Activated CD4-positive, alpha-beta T cell treated with anti-CD3 and anti-CD28 coated beads, Interleukin-10, Interleukin-2, amounts not matched to agents 100 ng/mL and 50 ng/mL, durations not matched to agents 16 hours and 8 hours (primary cell): ENCODE data around the gene POLD1.

ENCODE experiments used
- DNase-seq: peaks from one replicate; pipeline ENCODE4 v3.0.0-alpha.2; 2020

The POLD1 gene

DNA sequence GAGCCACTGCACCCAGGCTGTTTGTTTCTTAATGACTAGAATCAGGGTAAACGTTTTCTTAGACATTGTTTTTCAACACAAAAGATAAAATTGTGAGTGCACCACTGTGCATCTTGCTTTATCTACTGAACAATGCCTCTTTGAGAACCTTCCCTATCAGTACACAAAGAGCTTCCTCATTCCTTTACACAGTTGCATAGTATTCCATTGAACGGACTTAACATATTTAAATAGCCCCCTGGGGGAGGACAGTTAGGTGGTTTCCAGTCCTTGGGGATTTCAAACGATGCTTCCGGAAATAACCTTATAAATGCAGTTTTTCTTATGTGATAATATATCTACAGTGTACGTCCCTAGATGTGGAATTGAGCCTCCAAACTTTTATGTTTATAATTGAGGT lies 8.6 kb downstream of the POLD1 start:
- no peak for DNase-seq

- no peak for DNase-seq
Measured at GRCh38 chr19:50393589-50393988, 9.4 kb downstream of the POLD1 start.

DNA sequence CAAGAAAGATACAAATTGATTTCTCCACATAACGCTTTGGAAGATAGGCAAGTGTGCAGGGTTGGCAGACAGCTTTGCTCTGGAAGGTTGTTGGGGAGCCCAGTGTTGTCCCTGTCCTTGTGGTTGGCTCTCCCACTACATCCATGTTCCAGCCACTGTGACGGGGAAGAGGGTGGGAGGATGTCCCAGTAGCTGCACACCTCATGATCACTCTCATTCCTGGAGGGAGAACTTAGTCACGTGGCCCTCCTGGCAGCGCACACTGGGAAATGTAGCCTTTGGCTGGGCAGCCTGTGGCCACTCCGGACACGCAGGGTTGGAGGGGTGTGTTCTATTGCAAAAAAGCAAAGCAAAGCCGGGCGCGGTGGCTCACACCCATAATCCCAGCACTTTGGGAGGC lies 9.9 kb downstream of the POLD1 start:
- no peak for DNase-seq

- no peak for DNase-seq
Measured at GRCh38 chr19:50398675-50399367, 14.7 kb downstream of the POLD1 start.

GRCh38 chr19:50399368-50399745 lies 15.2 kb downstream of the POLD1 start:
- DNase-seq: no peak

GRCh38 chr19:50401605-50402450 lies 17.7 kb downstream of the POLD1 start:
- no peak for DNase-seq

DNA sequence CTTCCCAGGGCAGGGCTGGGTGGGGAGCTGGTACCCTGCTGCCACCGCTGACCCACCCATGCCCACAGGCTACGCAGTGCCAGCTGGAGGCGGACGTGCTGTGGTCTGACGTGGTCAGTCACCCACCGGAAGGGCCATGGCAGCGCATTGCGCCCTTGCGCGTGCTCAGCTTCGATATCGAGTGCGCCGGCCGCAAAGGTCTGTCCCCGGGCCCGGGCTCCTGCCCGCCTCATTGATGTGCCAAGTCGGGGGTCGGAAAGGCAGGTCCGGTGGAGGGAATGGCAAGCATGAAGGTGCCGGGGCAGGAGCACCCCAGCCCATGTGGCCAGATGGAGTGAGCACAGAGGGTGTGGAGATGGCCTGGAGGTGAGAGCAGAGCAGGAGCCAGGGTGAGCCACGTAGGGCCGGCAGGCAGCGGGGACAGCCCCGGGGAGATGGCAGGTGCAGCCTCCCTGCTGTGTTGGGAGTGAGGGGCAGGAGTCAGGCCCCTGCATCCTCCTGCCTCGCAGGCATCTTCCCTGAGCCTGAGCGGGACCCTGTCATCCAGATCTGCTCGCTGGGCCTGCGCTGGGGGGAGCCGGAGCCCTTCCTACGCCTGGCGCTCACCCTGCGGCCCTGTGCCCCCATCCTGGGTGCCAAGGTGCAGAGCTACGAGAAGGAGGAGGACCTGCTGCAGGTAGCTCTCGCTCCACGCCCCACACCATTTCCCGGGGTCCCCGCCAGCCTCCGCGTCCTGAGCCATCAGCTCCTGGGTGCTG lies 18.6 kb downstream of the POLD1 start:
- DNase-seq: no peak

GRCh38 chr19:50406156-50406820 lies 22.1 kb downstream of the POLD1 start:
- DNase-seq: no peak

GRCh38 chr19:50406829-50407228 lies 22.7 kb downstream of the POLD1 start:
- DNase-seq: no peak

GRCh38 chr19:50409347-50409746 lies 25.2 kb downstream of the POLD1 start:
- no peak for DNase-seq

DNA sequence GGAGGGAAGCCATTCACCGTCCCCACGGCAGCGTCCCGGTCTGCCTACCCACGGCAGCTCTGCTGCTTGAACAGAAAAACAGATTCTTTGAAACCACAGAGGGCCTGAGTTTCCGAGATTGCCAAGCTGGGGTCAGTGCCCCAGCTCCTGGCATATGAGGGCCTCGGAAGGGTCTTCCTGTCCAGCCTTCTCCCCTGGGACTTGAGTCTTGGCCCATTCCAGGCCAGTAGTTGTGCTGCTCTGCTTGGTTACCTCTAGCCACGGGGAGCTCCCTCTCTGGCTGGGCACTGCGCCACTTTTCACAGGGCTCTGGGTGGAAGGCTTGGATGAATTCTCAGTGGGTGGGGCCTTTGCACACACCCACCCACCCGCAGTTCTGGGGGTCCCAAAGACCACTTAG lies 26.0 kb downstream of the POLD1 start:
- no peak for DNase-seq

- DNase-seq: no peak
Measured at GRCh38 chr19:50412419-50412818, 28.3 kb downstream of the POLD1 start.

- DNase-seq: no peak
Measured at GRCh38 chr19:50413096-50413495, 28.9 kb downstream of the POLD1 start.

DNA sequence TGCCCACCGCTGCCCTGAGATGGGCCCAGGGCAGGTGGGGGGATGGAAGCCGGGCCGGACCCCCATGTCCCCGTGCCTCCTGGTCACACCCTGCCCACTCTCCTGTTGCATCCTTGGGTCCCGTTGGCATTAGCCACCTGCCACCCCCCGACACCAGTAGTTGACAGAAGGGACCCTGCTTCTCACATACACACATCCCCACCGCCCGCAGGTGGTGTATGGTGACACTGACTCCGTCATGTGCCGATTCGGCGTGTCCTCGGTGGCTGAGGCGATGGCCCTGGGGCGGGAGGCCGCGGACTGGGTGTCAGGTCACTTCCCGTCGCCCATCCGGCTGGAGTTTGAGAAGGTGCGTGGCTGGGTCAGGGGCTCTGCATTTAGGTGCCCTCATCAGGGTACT lies 29.4 kb downstream of the POLD1 start:
- no peak for DNase-seq

DNA sequence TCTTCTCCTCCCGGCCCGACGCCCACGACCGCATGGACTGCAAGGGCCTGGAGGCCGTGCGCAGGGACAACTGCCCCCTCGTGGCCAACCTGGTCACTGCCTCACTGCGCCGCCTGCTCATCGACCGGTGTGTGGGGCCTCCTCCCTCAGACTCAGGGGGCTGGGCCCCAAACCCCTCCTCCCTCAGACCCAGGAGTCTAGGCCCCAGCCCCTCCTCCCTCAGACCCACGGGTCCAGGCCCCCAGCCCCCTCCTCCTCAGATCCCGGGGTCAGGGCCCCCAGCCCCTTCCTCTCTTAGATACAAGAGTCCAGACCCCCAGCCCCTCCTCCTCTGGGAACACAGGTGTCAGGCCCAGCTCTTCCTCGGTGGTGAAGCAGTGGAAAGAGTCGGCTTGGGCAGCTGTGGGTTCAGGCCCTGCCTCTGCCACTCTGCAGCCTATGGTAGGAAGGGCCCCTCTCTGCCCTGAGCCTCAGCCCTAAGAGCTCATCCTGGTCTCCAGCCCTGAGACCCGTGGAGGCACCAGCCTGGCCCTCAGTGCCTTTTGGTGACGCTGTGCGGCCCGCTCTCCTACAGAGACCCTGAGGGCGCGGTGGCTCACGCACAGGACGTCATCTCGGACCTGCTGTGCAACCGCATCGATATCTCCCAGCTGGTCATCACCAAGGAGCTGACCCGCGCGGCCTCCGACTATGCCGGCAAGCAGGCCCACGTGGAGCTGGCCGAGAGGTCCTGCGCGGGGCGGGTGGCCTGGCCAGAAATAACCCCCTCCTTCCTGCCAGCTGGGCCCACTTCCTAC lies 30.9 kb downstream of the POLD1 start:
- DNase-seq: peak; percentile 79

DNA sequence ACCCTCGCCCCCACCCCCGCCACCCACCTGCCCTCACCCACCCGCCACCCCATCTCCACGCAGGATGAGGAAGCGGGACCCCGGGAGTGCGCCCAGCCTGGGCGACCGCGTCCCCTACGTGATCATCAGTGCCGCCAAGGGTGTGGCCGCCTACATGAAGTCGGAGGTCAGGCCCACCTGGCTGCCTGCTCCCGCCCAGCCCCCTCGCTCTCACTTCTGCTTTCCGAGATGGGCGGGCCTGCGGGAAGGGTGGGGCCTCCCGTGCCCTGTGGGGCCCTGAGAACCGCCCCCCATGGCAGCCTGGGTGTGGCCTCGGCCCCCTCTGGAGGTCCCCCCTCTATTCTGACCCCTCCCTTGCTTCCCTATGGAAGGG lies 31.5 kb downstream of the POLD1 start:
- no peak for DNase-seq

- DNase-seq: no peak
Measured at GRCh38 chr19:50416034-50416977, 32.2 kb downstream of the POLD1 start.

DNA sequence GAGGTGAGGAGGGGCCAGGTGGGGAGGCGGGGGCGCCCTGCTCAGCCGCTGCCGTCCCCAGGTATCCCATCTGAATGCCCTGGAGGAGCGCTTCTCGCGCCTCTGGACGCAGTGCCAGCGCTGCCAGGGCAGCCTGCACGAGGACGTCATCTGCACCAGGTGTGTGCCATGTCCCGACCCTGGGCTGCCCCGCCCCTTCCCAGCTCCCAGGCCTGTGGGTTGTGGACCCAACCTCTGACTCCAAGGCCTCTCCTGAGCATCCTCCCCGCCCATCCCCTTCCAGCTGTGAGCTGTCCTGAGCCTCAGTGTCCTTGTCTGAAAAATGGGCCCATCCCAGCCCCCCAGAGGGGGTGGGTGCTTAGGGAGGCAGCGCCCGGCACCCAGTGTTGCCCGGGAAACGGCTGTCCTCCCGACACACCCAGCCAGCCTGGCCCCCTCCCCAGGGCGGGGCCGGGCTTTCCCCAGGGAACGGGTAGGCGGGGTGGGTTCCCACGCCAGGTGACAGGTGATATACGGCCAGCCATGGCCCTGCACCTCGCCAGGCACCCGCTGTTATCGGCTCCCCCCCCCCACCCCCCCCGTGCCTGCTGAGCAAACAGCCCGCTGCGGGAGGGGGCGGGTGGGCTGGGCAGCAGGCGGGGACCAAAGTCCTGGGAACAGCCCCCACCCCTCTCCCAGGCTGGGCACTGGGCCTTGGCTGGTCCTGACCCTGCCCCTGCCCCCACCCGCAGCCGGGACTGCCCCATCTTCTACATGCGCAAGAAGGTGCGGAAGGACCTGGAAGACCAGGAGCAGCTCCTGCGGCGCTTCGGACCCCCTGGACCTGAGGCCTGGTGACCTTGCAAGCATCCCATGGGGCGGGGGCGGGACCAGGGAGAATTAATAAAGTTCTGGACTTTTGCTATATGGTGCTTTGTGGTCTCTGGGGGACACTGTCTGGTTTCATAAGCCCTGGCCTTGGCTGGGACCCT lies 33.2 kb downstream of the POLD1 start:
- DNase-seq: no peak

DNA sequence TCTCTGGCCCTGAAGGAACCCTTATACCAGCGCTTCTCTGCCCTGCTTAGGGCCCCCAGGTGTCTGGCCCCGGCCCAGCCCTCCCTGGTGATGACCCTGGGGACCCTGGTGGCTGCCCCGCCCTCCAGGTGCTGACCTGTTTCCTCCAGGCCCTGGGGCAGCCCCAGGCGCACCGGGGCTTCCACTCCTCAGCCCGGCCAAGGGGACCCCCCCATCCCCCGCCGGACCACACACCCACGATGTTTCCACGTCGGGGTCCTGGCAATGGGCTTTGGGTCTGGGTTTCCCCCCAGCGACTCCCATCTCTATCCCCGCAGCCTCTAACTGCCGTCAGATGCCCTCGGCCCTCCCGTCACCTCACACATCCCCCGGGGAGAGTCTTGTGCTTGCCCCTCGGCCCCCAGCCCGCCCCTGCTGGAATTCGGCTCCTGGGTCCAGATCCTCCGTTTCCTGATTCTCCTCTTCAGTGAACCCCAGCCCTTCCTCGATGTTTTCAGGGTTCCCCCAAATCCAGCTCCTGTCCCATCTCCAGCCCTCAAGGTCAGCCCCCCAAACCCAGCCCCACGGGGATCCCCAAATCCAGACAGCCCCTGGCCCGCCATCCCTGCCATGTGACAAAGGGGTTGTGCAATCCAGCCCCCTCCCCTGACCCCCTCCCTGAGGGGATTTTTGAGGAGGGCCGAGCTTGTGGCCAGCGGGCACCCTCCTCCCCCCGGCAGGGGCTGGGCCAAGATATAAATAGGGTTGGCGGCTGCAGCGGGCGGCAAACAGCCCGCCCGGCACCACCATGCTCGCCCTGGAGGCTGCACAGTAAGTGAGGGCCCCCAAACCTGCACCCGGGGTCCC lies 34.3 kb downstream of the POLD1 start, which contains the start of gene SPIB:
SPIB (plus strand) TSS at position 763 of the 846 bp plus-strand sequence; CDS start at position 788, 25 bp downstream.
- DNase-seq: no peak
